Right atrium auricular region (tissue), 2 donors: ENCODE measurements around the gene TMEM184B. TPM values are rescaled to one million over a fixed set of nuclear protein-coding genes. Genes with fewer than 3 reads are reported as not detected.

Experiments used
- DNase-seq: peaks from one replicate; pipeline ENCODE4 v3.0.0-alpha.2; 2019; ENCODE audit warnings: low spot score
- H3K27ac ChIP-seq, 2 donors: fragments of 200-600 bp; sonication (generic); 1 replicate in 1 of 2; 2 replicates in 1 of 2; pipeline ENCODE4 v1.5.1; 2016 to 2019
- H3K27me3 ChIP-seq, 2 donors: fragments of 200-600 bp; sonication (generic); one replicate each; pipeline versions ENCODE4 v1.5.1 to v1.6.0; 2017 to 2019
- H3K36me3 ChIP-seq: fragments of 200-600 bp; sonication (generic); one replicate; pipeline ENCODE4 v1.5.1; 2016
- H3K4me1 ChIP-seq, 2 donors: fragments of 200-600 bp; sonication (generic); one replicate each; pipeline versions ENCODE4 v1.5.1 to v1.6.0; 2017 to 2019
- H3K4me3 ChIP-seq, 2 donors: fragments of 200-600 bp; sonication (generic); 1 replicate in 1 of 2; 2 replicates in 1 of 2; pipeline ENCODE4 v1.5.1; 2017 to 2019; ENCODE audit warnings: mild to moderate bottlenecking in 1 of 2, moderate library complexity in 1 of 2
- H3K9me3 ChIP-seq, 2 donors: fragments of 200-600 bp; sonication (generic); one replicate each; pipeline ENCODE4 v1.5.1; 2019
- total RNA-seq, 2 donors: library from RNA; depleted of rRNA; stranded (reverse); fragments of >200 nt; gene quantifications; one replicate each; pipeline ENCODE4 v1.1.0, GENCODE V29; 2016
- TF ChIP-seq, protein P1 (sequence below), 2 donors: fragments of 200-600 bp; sonication (generic); IDR thresholded peaks; one replicate each; pipeline ENCODE4 v1.5.1; 2019; ENCODE audit warnings: antibody characterized with exemption in 2 of 2

TMEM184B gene
- total RNA-seq, 2 donors from 2014 or later = 51.2 to 76.1 TPM

- Histone ChIP-seq H3K27ac (peak overlapping the region in 1 of 2 donors; percentile 21), H3K4me3 (no peak overlapping the region), H3K4me1 (peaks cover 0 to 23% of the 10 kb centered on the region in 2 donors), H3K27me3 (no peaks in the 10 kb centered on the region), H3K9me3 (no peaks in the 10 kb centered on the region), H3K36me3 (peaks cover 45% of the 10 kb centered on the region)
- no peak for DNase-seq
- TF ChIP-seq, protein P1, sequence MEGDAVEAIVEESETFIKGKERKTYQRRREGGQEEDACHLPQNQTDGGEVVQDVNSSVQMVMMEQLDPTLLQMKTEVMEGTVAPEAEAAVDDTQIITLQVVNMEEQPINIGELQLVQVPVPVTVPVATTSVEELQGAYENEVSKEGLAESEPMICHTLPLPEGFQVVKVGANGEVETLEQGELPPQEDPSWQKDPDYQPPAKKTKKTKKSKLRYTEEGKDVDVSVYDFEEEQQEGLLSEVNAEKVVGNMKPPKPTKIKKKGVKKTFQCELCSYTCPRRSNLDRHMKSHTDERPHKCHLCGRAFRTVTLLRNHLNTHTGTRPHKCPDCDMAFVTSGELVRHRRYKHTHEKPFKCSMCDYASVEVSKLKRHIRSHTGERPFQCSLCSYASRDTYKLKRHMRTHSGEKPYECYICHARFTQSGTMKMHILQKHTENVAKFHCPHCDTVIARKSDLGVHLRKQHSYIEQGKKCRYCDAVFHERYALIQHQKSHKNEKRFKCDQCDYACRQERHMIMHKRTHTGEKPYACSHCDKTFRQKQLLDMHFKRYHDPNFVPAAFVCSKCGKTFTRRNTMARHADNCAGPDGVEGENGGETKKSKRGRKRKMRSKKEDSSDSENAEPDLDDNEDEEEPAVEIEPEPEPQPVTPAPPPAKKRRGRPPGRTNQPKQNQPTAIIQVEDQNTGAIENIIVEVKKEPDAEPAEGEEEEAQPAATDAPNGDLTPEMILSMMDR (IDR thresholded peaks at IDR 0.05) = no peak
Observed at GRCh38 chr22:38290347-38290746, 17.5 kb upstream of the TMEM184B start.

DNA sequence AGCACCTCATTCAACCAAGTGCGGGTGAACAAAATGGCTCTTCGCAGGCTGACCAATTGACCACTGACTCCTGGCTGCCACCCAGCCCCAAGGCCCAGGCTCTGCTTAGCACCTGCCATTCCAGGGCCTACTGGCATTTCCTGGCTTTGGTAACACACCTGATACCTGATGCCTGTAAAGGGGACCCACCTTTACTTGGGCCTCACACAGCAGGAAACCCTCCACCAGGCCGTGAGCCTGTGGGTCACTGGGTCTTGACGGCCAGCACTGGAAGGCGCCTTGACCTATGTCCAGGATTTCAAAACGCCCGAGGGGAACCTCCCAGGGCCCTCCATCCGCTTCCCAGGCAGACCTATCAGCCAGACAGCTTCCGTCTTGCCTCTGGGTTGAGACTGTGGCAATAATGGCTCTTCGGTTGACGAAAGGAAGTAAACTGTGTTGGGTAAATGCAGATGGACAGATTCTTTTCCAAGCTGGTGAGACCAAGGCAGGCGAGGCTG, 16.8 kb upstream of the TMEM184B start:
- no peaks in the 10 kb centered on the region for H3K27me3 ChIP-seq
- H3K4me1 ChIP-seq = peaks cover 0 to 23% of the 10 kb centered on the region in 2 donors
- no peak for DNase-seq
- peak overlapping the region in 1 of 2 donors; percentile 21 for H3K27ac ChIP-seq
- TF ChIP-seq, protein P1 (IDR thresholded peaks at IDR 0.05) = no peak
- H3K9me3 ChIP-seq = no peaks in the 10 kb centered on the region
- peaks cover 38% of the 10 kb centered on the region for H3K36me3 ChIP-seq
- H3K4me3 ChIP-seq = no peak overlapping the region

DNA sequence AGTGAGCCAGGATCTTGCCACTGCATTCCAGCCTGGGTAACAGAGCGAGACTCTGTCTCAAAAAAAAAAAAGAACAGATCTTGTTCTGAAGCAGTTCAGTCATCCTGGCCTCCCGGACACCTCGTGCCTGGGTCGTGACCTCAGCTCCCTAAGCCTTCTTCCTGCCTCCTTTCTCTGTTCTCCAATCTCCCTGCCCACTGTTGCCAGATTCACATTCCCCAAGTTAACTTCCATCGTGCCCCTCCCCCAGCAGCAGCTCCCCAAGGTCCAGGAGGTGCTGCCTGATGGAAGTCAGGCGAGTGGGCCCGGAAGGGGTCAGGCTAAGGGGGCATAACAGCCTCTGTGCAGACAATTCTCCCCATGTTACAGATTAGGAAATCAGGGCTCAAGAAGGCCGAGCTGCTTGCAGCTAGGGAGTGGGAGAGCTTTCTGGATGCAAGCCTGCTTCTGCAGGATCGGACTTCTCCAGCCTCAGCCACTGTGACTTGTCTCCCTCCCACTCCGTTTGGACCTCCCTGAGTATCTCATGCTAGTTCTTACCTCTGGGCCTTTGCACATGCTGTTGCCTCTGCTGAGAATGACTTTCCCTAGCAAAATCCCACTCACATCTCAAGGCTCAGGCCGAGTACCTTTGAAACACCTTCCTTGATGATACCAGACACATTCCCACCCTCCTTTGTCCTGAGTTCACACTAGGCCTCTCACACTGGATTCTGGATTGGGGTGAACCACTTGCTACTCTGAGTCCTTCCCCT, 14.3 kb upstream of the TMEM184B start:
- TF ChIP-seq, protein P1 (IDR thresholded peaks at IDR 0.05) = no peak
- no peak for DNase-seq
- Histone ChIP-seq H3K4me1 (peaks cover 0 to 23% of the 10 kb centered on the region in 2 donors), H3K27me3 (no peaks in the 10 kb centered on the region), H3K4me3 (no peak overlapping the region), H3K9me3 (no peaks in the 10 kb centered on the region), H3K36me3 (peaks cover 12% of the 10 kb centered on the region), H3K27ac (no peak overlapping the region)

- H3K4me3 ChIP-seq = no peak overlapping the region
- peaks cover 0 to 16% of the 10 kb centered on the region in 2 donors for H3K4me1 ChIP-seq
- peak overlapping the region; percentile 21 to 61 for H3K27ac ChIP-seq
- DNase-seq = no peak
- no peaks in the 10 kb centered on the region for H3K36me3 ChIP-seq
- H3K9me3 ChIP-seq = no peaks in the 10 kb centered on the region
- TF ChIP-seq, protein P1 (IDR thresholded peaks at IDR 0.05) = no peak
- H3K27me3 ChIP-seq = no peaks in the 10 kb centered on the region
Observed at GRCh38 chr22:38285018-38285417, 12.2 kb upstream of the TMEM184B start.

- Histone ChIP-seq H3K36me3 (no peaks in the 10 kb centered on the region), H3K4me1 (peaks cover 0 to 16% of the 10 kb centered on the region in 2 donors), H3K4me3 (no peak overlapping the region), H3K27me3 (no peaks in the 10 kb centered on the region), H3K9me3 (no peaks in the 10 kb centered on the region), H3K27ac (peak overlapping the region; percentile 39 to 61)
- TF ChIP-seq, protein P1 (IDR thresholded peaks at IDR 0.05) = no peak
- DNase-seq = peak; percentile 82
Observed at GRCh38 chr22:38284042-38284402, 11.2 kb upstream of the TMEM184B start.
